ENCODE results near the gene ZDHHC12.
"Not testable (repeated sequence)": the region's sequence is repeated elsewhere in the genome, so short reads cannot be mapped to it uniquely, and the experiment has no call there.

ZDHHC12 gene

DNA sequence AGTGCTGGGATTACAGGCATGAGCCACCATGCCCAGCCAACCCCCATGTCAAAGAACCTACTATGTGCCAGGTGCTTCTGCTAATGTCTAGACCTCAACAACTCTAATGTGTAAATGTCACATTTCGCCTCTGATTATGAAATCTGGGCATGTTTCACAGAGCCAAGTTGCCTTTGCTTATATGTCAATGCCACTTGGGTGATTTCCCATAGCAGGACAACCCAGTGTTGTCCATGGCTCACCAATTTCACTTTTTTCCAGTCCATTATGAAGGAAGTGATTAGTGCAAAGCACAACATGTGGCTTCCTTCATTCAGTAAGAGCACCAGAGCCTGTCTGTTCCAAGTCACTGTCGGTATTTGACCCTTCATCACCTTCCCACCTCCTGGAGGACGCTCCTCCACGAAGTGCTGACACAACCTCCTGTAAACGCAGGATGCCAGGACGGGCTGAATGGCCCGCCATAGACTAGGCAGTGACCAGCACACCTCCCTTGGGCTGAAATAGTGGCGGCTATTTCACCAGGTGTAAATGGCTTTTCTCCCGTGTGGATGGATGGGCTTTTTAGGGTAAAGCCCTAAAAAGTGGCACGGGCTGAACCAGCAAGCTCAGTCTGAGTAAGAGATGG is 22.6 kb downstream of the ZDHHC12 start:
- Histone ChIP-seq H3K4me3 (ENCODE audit: severe bottlenecking) (no peak overlapping the region), H3K27me3 (ENCODE audit: insufficient read depth, poor library complexity, severe bottlenecking) (no peaks in the 10 kb centered on the region), H3K9me3 (ENCODE audit: severe bottlenecking) (no peaks in the 10 kb centered on the region), H3K4me1 (ENCODE audit: insufficient read depth, poor library complexity, severe bottlenecking) (no peaks in the 10 kb centered on the region), H3K36me3 (ENCODE audit: low read depth) (peaks cover 7% of the 10 kb centered on the region), H3K27ac (ENCODE audit: poor library complexity, severe bottlenecking) (no peak overlapping the region)
- ATAC-seq (ENCODE audit: low read depth) = no peak
- TF ChIP-seq CTCF (IDR thresholded peaks at IDR 0.05; ENCODE audit: poor library complexity, severe bottlenecking) = no peak
- no peak for DNase-seq (ENCODE audit: low spot score)

GRCh38 chr9:128699096-128699795 is 24.7 kb downstream of the ZDHHC12 start:
- H3K4me3 ChIP-seq (ENCODE audit: severe bottlenecking); H3K27ac ChIP-seq (ENCODE audit: poor library complexity, severe bottlenecking); DNase-seq (ENCODE audit: low spot score); H3K9me3 ChIP-seq (ENCODE audit: severe bottlenecking); H3K27me3 ChIP-seq (ENCODE audit: insufficient read depth, poor library complexity, severe bottlenecking); ATAC-seq (ENCODE audit: low read depth); H3K4me1 ChIP-seq (ENCODE audit: insufficient read depth, poor library complexity, severe bottlenecking): not testable (repeated sequence)
- H3K36me3 ChIP-seq (ENCODE audit: low read depth) = peaks cover 23% of the 10 kb centered on the region

- ATAC-seq (ENCODE audit: low read depth) = no peak; the same call in 2 of the 3 replicates
- no peak for DNase-seq (ENCODE audit: low spot score)
- H3K36me3 ChIP-seq (ENCODE audit: low read depth) = peaks cover 44% of the 10 kb centered on the region
- TF ChIP-seq CTCF (IDR thresholded peaks at IDR 0.05; ENCODE audit: poor library complexity, severe bottlenecking) = no peak
- no peaks in the 10 kb centered on the region for H3K9me3 ChIP-seq (ENCODE audit: severe bottlenecking)
- no peak overlapping the region for H3K4me3 ChIP-seq (ENCODE audit: severe bottlenecking)
- no peaks in the 10 kb centered on the region for H3K4me1 ChIP-seq (ENCODE audit: insufficient read depth, poor library complexity, severe bottlenecking)
- H3K27ac ChIP-seq (ENCODE audit: poor library complexity, severe bottlenecking) = no peak overlapping the region
- H3K27me3 ChIP-seq (ENCODE audit: insufficient read depth, poor library complexity, severe bottlenecking) = no peaks in the 10 kb centered on the region
Observed at GRCh38 chr9:128696923-128697707, 26.8 kb downstream of the ZDHHC12 start.

DNA sequence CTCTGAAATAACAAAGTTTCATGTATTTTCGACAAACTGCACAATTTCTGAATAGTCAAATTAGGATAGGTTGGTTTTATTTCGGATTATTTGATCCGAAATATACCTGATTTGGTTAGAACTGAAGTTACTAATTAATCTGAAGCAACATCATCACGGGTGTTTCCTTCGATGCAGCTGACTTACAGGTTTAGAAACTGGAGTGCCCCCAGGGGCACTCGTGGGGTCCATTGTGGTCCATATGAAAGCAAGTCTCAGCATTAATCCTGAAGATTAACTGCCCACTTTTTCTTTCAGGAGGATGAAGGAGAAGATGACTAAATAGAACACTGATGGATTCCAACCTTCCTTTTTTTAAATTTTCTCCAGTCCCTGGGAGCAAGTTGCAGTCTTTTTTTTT is 29.6 kb downstream of the ZDHHC12 start:
- DNase-seq (ENCODE audit: low spot score) (no peak), ATAC-seq (ENCODE audit: low read depth) (no peak)
- no peak for TF ChIP-seq CTCF (IDR thresholded peaks at IDR 0.05; ENCODE audit: poor library complexity, severe bottlenecking)
- H3K4me1 ChIP-seq (ENCODE audit: insufficient read depth, poor library complexity, severe bottlenecking) = peaks cover 7% of the 10 kb centered on the region
- no peaks in the 10 kb centered on the region for H3K27me3 ChIP-seq (ENCODE audit: insufficient read depth, poor library complexity, severe bottlenecking)
- H3K36me3 ChIP-seq (ENCODE audit: low read depth) = peaks cover 64% of the 10 kb centered on the region
- H3K27ac ChIP-seq (ENCODE audit: poor library complexity, severe bottlenecking) = no peak overlapping the region
- H3K4me3 ChIP-seq (ENCODE audit: severe bottlenecking) = no peak overlapping the region
- H3K9me3 ChIP-seq (ENCODE audit: severe bottlenecking) = no peaks in the 10 kb centered on the region

- DNase-seq (ENCODE audit: low spot score); H3K9me3 ChIP-seq (ENCODE audit: severe bottlenecking); H3K27me3 ChIP-seq (ENCODE audit: insufficient read depth, poor library complexity, severe bottlenecking); ATAC-seq (ENCODE audit: low read depth); H3K4me1 ChIP-seq (ENCODE audit: insufficient read depth, poor library complexity, severe bottlenecking); H3K27ac ChIP-seq (ENCODE audit: poor library complexity, severe bottlenecking); H3K4me3 ChIP-seq (ENCODE audit: severe bottlenecking): not testable (repeated sequence)
- peaks cover 64% of the 10 kb centered on the region for H3K36me3 ChIP-seq (ENCODE audit: low read depth)
Observed at GRCh38 chr9:128693738-128694137, 30.2 kb downstream of the ZDHHC12 start.

Data from RWPE2 (cell line).